HG02885 (cell line): ENCODE measurements around the gene ARID1B.
A peak's percentile ranks its signal among the peaks of the same experiment; 100 is the strongest.

ENCODE experiments used
- ATAC-seq: cut with Tn5 transposase; IDR thresholded peaks from one replicate; pipeline ENCODE4 v1.9.1; 2021; ENCODE audit warnings: mild to moderate bottlenecking; ENCODE audit not compliant: unreplicated experiment, poor library complexity

The ARID1B gene

DNA sequence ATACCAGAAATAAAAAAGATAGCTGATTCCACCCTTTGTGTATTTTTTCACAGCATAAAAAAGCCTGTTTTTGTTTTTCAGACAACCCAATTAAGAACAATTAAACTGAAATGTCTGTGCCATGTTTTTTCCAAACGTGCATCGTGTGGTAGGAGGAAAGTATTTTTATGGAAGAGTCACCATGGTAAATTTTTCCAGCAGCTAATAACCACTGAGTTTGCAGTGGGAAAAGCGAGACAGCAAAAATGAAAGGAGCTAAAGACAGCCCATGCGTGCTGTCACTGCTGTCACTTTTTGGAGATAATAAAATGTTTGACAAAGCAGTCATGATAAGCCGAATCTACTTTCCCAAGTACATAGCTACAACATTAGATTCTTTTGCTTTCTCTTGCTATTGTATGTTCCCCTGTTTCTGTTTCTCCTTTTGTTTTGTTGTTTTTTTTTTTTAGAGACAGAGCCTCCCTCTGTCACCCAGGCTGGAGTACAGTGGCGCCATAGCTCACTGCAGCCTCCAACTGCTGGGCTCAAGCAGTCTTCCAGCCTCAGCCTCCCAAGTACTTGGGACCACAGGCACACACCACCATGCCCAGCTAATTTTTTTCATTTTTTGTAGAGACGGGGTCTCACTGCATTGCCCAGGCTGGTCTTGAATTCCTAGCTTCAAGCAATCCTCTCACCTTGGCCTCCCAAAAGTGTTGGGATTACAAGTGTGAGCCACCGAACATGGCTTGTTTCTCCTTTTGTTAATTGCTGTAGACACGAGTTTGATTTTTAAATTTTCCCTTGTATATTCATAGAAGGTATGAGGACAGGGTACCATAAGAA, 284.8 kb downstream of the ARID1B start:
- no peak for ATAC-seq

GRCh38 chr6:157063176-157063905, 286.2 kb downstream of the ARID1B start:
- no peak for ATAC-seq

GRCh38 chr6:157063923-157064322, 286.7 kb downstream of the ARID1B start:
- ATAC-seq = no peak

GRCh38 chr6:157064502-157064901, 287.3 kb downstream of the ARID1B start:
- ATAC-seq = no peak

GRCh38 chr6:157065366-157065765, 288.2 kb downstream of the ARID1B start:
- no peak for ATAC-seq

- ATAC-seq = no peak
These were observed 289.8 kb downstream of the ARID1B start for GRCh38 chr6:157066781-157067491.

DNA sequence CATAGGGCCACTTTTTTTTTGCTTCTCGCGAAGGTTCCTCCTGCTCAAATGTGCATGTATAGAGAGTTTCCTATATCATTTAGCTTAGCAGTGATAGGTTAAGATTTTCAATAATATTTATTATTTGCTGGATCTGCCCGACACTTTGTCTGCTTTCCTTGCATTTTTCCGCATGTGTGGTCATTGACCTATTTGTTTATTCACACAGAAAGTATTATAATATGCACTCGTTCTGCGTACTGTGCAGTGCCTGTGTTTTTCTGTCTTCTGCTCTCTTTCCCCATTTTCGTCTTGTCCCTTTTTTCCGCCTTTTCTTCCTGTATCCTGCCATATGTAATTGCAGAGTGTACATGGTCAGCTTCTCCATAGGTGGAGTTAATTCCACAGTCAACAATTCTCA, 290.3 kb downstream of the ARID1B start:
- no peak for ATAC-seq

- ATAC-seq = peak; percentile 96
These were observed 291.6 kb downstream of the ARID1B start for GRCh38 chr6:157068691-157069324.

DNA sequence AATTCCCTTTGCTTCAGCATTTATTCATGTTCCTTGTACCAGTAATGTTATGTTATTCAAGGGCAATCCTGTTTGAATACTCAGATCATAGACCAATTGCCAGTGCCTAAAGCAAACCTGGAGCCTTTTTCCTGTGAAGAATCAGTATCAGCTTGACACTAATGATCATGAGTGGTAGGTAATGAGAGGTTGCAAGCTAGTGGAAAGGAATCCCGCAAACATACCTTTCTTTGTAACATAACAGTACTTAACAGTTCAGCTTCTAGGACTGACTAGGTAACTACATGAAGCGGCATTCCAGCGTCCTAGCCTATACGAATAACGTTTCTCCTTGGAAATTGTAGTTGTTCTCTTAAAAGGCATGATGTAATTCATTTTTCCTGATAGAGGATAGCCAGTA, 292.4 kb downstream of the ARID1B start:
- no peak for ATAC-seq

GRCh38 chr6:157070403-157071107, 293.4 kb downstream of the ARID1B start:
- ATAC-seq = no peak

DNA sequence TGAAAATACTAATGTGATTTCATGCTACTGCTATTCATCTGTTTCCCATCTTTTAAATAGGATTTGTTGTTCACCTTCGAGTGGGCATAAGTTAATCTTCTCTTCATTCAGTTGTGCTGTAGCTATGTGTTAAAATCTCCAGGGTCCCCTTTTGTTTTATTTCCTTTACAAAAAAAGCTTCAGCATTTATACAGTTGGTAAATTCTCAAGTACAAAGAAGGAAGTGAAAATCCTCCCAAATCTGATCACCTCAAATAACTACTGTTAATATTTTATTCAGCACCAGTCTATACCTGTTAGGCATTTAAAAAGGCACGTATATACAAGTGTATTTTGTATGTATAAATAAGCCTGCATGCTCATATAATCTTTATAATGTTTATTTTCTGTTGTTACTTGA, 294.9 kb downstream of the ARID1B start:
- no peak for ATAC-seq

- no peak for ATAC-seq
These were observed 296.4 kb downstream of the ARID1B start for GRCh38 chr6:157073596-157073995.

DNA sequence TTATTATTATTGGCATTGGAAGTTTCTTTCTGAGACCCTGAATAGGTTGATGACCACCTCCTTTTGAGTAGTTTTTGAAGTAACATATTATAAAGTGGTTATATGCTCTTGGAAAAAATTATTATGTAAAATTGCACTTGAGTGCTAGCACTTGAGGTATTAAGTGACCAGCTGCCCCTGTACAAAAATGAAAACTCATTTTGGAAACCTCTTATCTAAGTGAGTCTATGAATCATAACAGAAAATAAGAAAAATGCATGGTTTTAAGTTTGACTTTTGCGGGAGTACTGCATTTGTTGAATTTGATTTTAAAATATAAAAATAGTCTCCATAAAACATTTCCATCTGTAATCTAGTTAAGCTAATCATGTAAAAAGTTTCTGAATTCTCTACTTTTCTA, 297.8 kb downstream of the ARID1B start:
- no peak for ATAC-seq

GRCh38 chr6:157075549-157076450, 298.6 kb downstream of the ARID1B start:
- peak; percentile 89 for ATAC-seq

DNA sequence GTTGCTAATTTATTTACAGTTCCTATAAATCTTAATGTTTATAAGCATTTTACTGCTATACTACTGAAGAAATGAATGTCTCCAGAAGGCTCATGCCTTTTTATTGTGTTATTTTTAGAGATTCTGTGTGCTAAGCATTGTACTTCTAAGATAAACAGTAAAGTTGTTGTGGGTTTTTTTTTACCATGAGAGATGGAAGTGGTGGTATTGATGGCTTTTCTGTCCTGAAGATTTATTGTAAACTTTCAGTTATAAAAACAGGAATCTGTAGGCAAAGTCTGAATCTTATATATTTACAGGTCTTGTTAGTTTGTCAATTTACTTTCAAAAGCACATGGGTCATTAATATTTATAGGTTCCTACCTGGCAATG, 299.3 kb downstream of the ARID1B start:
- no peak for ATAC-seq

DNA sequence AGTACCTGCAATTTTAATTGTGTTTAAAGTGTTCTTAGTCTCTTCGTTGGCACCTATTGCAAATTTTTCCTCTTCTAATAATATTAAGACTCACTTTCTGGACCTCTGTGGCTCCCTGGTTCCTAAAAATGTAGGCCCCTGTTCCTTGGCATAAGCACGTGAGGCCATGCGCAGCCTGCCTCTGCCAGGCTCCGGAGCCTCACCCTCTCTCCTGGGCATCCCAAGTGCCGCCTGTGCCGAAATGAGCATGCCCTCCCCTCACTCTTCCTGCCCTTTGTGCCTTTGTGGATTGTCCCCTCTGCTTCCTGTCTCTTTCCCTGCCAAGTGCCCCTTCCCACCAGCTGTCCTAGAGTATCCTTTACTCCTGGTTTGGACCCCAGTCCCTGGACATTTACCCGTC, 300.1 kb downstream of the ARID1B start:
- no peak for ATAC-seq

GRCh38 chr6:157078326-157078725, 301.1 kb downstream of the ARID1B start:
- ATAC-seq = no peak

- ATAC-seq = no peak
These were observed 302.1 kb downstream of the ARID1B start for GRCh38 chr6:157079277-157079676.

- ATAC-seq = no peak
These were observed 302.6 kb downstream of the ARID1B start for GRCh38 chr6:157079771-157080170.
